ENCODE measurements around the gene REPS1. TPM values are rescaled to one million over a fixed set of nuclear protein-coding genes. Genes with fewer than 3 reads are reported as not detected.
A peak's percentile ranks its signal among the peaks of the same experiment; 100 is the strongest.

Gene REPS1, protein sequence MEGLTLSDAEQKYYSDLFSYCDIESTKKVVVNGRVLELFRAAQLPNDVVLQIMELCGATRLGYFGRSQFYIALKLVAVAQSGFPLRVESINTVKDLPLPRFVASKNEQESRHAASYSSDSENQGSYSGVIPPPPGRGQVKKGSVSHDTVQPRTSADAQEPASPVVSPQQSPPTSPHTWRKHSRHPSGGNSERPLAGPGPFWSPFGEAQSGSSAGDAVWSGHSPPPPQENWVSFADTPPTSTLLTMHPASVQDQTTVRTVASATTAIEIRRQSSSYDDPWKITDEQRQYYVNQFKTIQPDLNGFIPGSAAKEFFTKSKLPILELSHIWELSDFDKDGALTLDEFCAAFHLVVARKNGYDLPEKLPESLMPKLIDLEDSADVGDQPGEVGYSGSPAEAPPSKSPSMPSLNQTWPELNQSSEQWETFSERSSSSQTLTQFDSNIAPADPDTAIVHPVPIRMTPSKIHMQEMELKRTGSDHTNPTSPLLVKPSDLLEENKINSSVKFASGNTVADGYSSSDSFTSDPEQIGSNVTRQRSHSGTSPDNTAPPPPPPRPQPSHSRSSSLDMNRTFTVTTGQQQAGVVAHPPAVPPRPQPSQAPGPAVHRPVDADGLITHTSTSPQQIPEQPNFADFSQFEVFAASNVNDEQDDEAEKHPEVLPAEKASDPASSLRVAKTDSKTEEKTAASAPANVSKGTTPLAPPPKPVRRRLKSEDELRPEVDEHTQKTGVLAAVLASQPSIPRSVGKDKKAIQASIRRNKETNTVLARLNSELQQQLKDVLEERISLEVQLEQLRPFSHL
- 100 to 1,000 TPM in 1 of 4 donors, 10 to 100 TPM in 3; 44.5 to 187 (median 70.4) TPM for total RNA-seq

DNA sequence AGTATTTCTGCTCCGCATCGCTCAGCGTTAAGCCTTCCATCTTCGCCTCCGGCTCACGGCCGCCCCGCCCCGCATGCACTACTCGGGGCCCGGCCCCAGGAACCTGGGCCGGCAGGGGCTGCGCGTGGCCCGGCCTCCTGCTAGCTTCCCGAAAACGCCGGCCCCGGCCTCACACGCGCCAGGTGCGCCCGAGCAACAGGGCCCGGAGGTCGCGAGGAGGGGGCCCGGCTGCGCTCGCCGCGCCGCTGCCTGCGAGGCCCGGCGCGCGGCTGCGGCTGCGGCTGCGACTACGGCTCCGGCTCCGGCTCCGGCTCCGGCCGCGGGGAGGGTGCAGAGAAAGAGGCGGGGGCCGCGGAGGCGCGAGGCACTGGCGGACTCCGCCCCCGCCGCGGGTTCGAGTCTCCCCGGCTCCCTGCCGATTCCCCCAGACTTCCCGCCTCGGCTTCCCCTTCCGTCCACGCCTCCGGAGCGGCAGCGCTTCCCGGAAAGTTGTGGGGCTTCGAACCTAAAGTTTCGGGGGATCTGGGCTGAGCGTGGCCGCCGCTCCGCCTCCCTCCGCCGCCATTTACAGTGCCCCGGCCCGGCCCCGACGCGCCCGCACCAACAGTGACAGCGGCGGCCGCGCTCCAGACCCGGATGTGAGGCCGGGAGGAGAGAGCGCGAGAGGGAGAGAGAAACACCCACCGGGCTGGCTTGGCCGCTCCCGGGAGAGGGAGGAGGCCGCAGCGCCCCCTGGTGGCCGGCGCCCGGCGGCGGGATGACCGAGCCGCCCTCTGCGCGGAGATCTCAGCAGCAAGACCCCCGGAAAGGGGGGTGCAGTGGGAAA is at the start of gene REPS1:
REPS1 (minus strand) TSS at position 611 of the 826 bp plus-strand sequence; CDS start at position 40, 571 bp downstream.
- Histone ChIP-seq H3K27ac (peak within 1 kb of the TSS; percentile 94), H3K27me3 (no peaks in the 10 kb centered on the region), H3K9me3 (no peaks in the 10 kb centered on the region), H3K36me3 (no peaks in the 10 kb centered on the region), H3K4me3 (peak within 1 kb of the TSS; percentile 90), H3K4me1 (peaks cover 32% of the 10 kb centered on the region)
- TF ChIP-seq POLR2AphosphoS5 (IDR thresholded peaks at IDR 0.05) = peak; percentile 55 to 90 (median 76)
- TF ChIP-seq, protein P1, sequence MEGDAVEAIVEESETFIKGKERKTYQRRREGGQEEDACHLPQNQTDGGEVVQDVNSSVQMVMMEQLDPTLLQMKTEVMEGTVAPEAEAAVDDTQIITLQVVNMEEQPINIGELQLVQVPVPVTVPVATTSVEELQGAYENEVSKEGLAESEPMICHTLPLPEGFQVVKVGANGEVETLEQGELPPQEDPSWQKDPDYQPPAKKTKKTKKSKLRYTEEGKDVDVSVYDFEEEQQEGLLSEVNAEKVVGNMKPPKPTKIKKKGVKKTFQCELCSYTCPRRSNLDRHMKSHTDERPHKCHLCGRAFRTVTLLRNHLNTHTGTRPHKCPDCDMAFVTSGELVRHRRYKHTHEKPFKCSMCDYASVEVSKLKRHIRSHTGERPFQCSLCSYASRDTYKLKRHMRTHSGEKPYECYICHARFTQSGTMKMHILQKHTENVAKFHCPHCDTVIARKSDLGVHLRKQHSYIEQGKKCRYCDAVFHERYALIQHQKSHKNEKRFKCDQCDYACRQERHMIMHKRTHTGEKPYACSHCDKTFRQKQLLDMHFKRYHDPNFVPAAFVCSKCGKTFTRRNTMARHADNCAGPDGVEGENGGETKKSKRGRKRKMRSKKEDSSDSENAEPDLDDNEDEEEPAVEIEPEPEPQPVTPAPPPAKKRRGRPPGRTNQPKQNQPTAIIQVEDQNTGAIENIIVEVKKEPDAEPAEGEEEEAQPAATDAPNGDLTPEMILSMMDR (IDR thresholded peaks at IDR 0.05) = peak; percentile 79 to 98
- peak; percentile 59 to 74 for TF ChIP-seq POLR2A (IDR thresholded peaks at IDR 0.05)
- TF ChIP-seq EP300 (IDR thresholded peaks at IDR 0.05) = no peak
- 1% methylated on average over 42 of the region's 105 CpGs for WGBS
- DNase-seq (ENCODE audit: low spot score in 2 of 2) = peak; percentile 94 to 95

- 70% methylated on average over 5 of the region's 5 CpGs for WGBS
- H3K27ac ChIP-seq = no peak overlapping the region
- H3K27me3 ChIP-seq = no peaks in the 10 kb centered on the region
- DNase-seq (ENCODE audit: low spot score in 2 of 2) = no peak
- peaks cover 28% of the 10 kb centered on the region for H3K36me3 ChIP-seq
- H3K4me1 ChIP-seq = no peaks in the 10 kb centered on the region
- no peak overlapping the region for H3K4me3 ChIP-seq
- no peak for TF ChIP-seq EP300 (IDR thresholded peaks at IDR 0.05)
- no peak for TF ChIP-seq POLR2A (IDR thresholded peaks at IDR 0.05)
- no peaks in the 10 kb centered on the region for H3K9me3 ChIP-seq
These were observed 49.4 kb upstream of the REPS1 start for GRCh38 chr6:139037490-139037889.

GRCh38 chr6:139030228-139030963 is 42.3 kb upstream of the REPS1 start:
- no peak overlapping the region for H3K27ac ChIP-seq
- no peak for DNase-seq (ENCODE audit: low spot score in 2 of 2)
- peaks cover 5% of the 10 kb centered on the region for H3K36me3 ChIP-seq
- TF ChIP-seq, protein P1 (IDR thresholded peaks at IDR 0.05) = no peak
- no peak for TF ChIP-seq EP300 (IDR thresholded peaks at IDR 0.05)
- no peak for TF ChIP-seq POLR2AphosphoS5 (IDR thresholded peaks at IDR 0.05)
- TF ChIP-seq POLR2A (IDR thresholded peaks at IDR 0.05) = no peak
- peaks cover 24% of the 10 kb centered on the region for H3K4me1 ChIP-seq
- no peaks in the 10 kb centered on the region for H3K27me3 ChIP-seq
- WGBS = 54% methylated on average over 9 of the region's 9 CpGs
- H3K4me3 ChIP-seq = peak overlapping the region; percentile 94
- no peaks in the 10 kb centered on the region for H3K9me3 ChIP-seq

- peak; percentile 74 to 87 for DNase-seq (ENCODE audit: low spot score in 2 of 2)
- Histone ChIP-seq H3K4me3 (peak overlapping the region; percentile 94), H3K27ac (peak overlapping the region; percentile 79), H3K4me1 (peaks cover 24% of the 10 kb centered on the region), H3K9me3 (no peaks in the 10 kb centered on the region), H3K36me3 (no peaks in the 10 kb centered on the region), H3K27me3 (no peaks in the 10 kb centered on the region)
- TF ChIP-seq POLR2AphosphoS5 (IDR thresholded peaks at IDR 0.05) = no peak
- no peak for TF ChIP-seq POLR2A (IDR thresholded peaks at IDR 0.05)
- TF ChIP-seq, protein P1 (IDR thresholded peaks at IDR 0.05) = no peak
- TF ChIP-seq EP300 (IDR thresholded peaks at IDR 0.05) = no peak
- 12% methylated on average over 17 of the region's 44 CpGs for WGBS
These were observed 41.6 kb upstream of the REPS1 start for GRCh38 chr6:139029470-139030227.
